Measurements from ENCODE around the gene HBD. TPM values are rescaled to one million over a fixed set of nuclear protein-coding genes. Genes with fewer than 3 reads are reported as not detected.

HBD gene
- total and polyA plus RNA-seq, 9 of the 15 experiments (the other 6 are each of a cell fraction or from before 2014, with no cell fraction given): 11.8 to 169 (median 36.0) TPM

- TF ChIP-seq GABPB1 (CRISPR knock-in tag; IDR thresholded peaks at IDR 0.05) (0 out of 2 replicates have a peak, but pooled peaks have one; percentile 18), TEAD1 (CRISPR knock-in tag; IDR thresholded peaks at IDR 0.05) (0 out of 4 replicates have a peak, but pooled peaks of 1 of the 2 experiments have one; percentile 21), TFE3 (CRISPR knock-in tag; IDR thresholded peaks at IDR 0.05) (peak; percentile 99), GMEB1 (CRISPR knock-in tag; IDR thresholded peaks at IDR 0.05) (peak; percentile 19; the same call in 1 of the 2 replicates), KLF13 (tag; IDR thresholded peaks at IDR 0.05; ENCODE audit: borderline replicate concordance, low read depth) (peak; percentile 36; the same call in 1 of the 2 replicates), CHAMP1 (IDR thresholded peaks at IDR 0.05) (peak; percentile 54; the same call in 1 of the 2 replicates), ARID1B (IDR thresholded peaks at IDR 0.05) (peak; percentile 58; the same call in 1 of the 2 replicates), ATF3 (IDR thresholded peaks at IDR 0.05) (peak; percentile 39; the same call in 1 of the 2 replicates), ATF3 (CRISPR knock-in tag; conservative IDR thresholded peaks at IDR 0.05) (no peak), WHSC1 (IDR thresholded peaks at IDR 0.05; ENCODE audit: low read length) (no peak), ZNF76 (CRISPR knock-in tag; IDR thresholded peaks at IDR 0.05; ENCODE audit: borderline replicate concordance) (peak; percentile 20; the same call in 1 of the 2 replicates), NFIX (CRISPR knock-in tag; IDR thresholded peaks at IDR 0.05; ENCODE audit: low read depth) (0 out of 2 replicates have a peak, but pooled peaks have one; percentile 18), C11orf30 (IDR thresholded peaks at IDR 0.05; ENCODE audit: low read depth) (peak; percentile 78), HMGXB4 (CRISPR knock-in tag; IDR thresholded peaks at IDR 0.05) (no peak), GTF2E2 (tag; IDR thresholded peaks at IDR 0.05) (0 out of 2 replicates have a peak, but pooled peaks have one; percentile 39), KDM1A (IDR thresholded peaks at IDR 0.05) (peak in 1 of 2 experiments; percentile 57; a peak in 2 of 4 replicates)
Observed at GRCh38 chr11:5258543-5259262, 24.4 kb upstream of the HBD start (continued).

Data from K562 (cell line).